ENCODE measurements around the gene TMEM175. TPM values are rescaled to one million over a fixed set of nuclear protein-coding genes. Genes with fewer than 3 reads are reported as not detected.

TMEM175 gene
- total and polyA plus RNA-seq, 2 of the 13 experiments (the other 11 are each of a cell fraction or from before 2014, with no cell fraction given), result 5.1 to 9.9 TPM

DNA sequence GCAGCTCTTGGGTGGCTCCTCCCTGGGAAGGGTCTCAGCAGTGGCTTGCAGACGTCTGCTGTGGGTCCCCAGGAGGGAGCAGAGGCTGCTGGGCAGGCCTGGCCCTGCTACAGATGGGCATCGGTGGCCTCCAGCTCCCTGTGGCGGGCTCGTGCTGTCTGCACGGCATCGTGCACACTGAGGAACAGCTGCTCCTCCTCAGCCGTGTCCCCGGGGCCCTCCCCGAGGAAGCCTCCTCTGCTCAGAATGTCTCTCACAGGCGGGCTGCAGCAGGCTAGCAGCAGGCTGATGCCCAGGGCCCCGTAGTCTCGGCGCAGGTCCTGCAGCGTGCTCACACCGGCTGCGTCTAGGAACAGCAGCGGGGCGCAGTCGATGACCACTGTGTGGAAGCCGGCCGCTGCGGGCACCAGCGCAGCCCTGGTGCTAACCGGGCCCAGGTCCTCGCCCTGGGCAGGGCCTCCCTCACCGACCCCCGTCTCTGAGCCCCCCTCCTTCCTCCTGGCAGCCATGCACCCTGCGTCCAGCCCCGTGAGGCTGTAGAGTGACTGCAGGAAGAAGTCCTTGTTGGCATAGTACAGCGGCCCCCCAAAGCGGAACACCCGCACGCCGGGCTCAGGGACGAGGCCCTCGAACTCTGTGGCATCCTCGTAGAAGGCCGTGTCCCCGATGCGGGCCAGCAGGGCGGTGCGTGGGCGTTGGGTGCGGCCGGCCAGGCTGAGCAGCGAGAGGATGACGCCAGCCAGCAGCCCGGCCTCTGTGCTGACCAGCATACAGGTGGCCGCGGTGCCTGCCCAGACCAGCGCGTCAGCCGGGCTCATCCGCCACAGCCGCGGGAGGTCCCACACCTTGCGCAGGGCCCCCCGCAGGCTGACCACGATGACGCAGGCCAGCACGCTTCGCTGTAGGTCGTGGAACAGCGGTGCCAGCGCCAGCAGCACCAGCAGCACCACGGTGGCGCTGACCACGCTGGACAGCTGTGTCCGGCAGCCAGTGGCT lies 56.8 kb downstream of the TMEM175 start:
- Histone ChIP-seq H3K4me2 (ENCODE audit: low read depth, low read length) (no peak overlapping the region), H3K9me3 (ENCODE audit: low read length) (no peaks in the 10 kb centered on the region), H3K9ac (ENCODE audit: insufficient read depth, low read depth, low read length) (no peak overlapping the region), H4K20me1 (ENCODE audit: insufficient read depth, low read length) (no peaks in the 10 kb centered on the region), H3K27ac (ENCODE audit: extremely low read length, insufficient read depth, low read length) (peak overlapping the region; percentile 5), H3K27me3 (ENCODE audit: control insufficient read depth in 1 of 2, insufficient read depth in 2 of 2, low read length in 2 of 2) (no peaks in the 10 kb centered on the region; a peak in 1 of 5 replicates), H3K36me3 (replicated peaks in 1 of 2; ENCODE audit: control insufficient read depth in 1 of 2, insufficient read depth in 2 of 2, low read length in 2 of 2) (peaks cover 9 to 15% of the 10 kb centered on the region in 2 experiments; a peak in 4 of 5 replicates), H2AFZ (ENCODE audit: low read length) (no peak overlapping the region), H3K4me3 (replicated peaks in 1 of 3; ENCODE audit: insufficient read depth in 1 of 3, low read depth in 2 of 3, low read length in 3 of 3) (no peak overlapping the region), H3K4me1 (ENCODE audit: insufficient read depth, low read length) (peaks cover 53% of the 10 kb centered on the region), H3K79me2 (ENCODE audit: insufficient read depth, low read length) (peaks cover 16% of the 10 kb centered on the region)
- 94% methylated on average over 22 of the region's 69 CpGs for WGBS (ENCODE audit: low lambda C conversion rate)
- intact Hi-C loops (cut with micrococcal nuclease; ENCODE audit: unreplicated experiment), result no loop called here
- ATAC-seq, result no peak
- POLR2A ChIA-PET, result no interaction called here
- DNase-seq (ENCODE audit: low spot score), result no peak
- FAIRE-seq, result no peak
- CTCF ChIA-PET (ENCODE audit: low intra/inter-chr PET ratio, low total read pairs), result no interaction called here
- in situ Hi-C loops (cut with HindIII; ENCODE audit: extremely low pct_ligation_motif_present, low pct_unique_long_range_greater_than_20kb), result loop anchor here (5.0 to 10.0 kb wide), 2 partner anchors 57 to 174 kb away; partner anchors contain the start of genes GAK and TMEM175
- no TSS peak for BruUV-seq (replicated peaks)
- TF ChIP-seq ZSCAN20 (CRISPR knock-in tag; IDR thresholded peaks at IDR 0.05; ENCODE audit: borderline replicate concordance) (no peak), RBM39 (IDR thresholded peaks at IDR 0.05; ENCODE audit: low read depth, low read length, poor library complexity, severe bottlenecking) (peak; percentile 31), ZNF891 (CRISPR knock-in tag; IDR thresholded peaks at IDR 0.05) (no peak), RBFOX2 (IDR thresholded peaks at IDR 0.05; ENCODE audit: low read depth, low read length) (peak; percentile 69), ZNF274 (CRISPR knock-in tag; IDR thresholded peaks at IDR 0.05) (no peak), AGO2 (optimal IDR thresholded peaks at IDR 0.05; ENCODE audit: low read depth, low read length) (peak; percentile 16)
- TF ChIP-seq, protein P1, sequence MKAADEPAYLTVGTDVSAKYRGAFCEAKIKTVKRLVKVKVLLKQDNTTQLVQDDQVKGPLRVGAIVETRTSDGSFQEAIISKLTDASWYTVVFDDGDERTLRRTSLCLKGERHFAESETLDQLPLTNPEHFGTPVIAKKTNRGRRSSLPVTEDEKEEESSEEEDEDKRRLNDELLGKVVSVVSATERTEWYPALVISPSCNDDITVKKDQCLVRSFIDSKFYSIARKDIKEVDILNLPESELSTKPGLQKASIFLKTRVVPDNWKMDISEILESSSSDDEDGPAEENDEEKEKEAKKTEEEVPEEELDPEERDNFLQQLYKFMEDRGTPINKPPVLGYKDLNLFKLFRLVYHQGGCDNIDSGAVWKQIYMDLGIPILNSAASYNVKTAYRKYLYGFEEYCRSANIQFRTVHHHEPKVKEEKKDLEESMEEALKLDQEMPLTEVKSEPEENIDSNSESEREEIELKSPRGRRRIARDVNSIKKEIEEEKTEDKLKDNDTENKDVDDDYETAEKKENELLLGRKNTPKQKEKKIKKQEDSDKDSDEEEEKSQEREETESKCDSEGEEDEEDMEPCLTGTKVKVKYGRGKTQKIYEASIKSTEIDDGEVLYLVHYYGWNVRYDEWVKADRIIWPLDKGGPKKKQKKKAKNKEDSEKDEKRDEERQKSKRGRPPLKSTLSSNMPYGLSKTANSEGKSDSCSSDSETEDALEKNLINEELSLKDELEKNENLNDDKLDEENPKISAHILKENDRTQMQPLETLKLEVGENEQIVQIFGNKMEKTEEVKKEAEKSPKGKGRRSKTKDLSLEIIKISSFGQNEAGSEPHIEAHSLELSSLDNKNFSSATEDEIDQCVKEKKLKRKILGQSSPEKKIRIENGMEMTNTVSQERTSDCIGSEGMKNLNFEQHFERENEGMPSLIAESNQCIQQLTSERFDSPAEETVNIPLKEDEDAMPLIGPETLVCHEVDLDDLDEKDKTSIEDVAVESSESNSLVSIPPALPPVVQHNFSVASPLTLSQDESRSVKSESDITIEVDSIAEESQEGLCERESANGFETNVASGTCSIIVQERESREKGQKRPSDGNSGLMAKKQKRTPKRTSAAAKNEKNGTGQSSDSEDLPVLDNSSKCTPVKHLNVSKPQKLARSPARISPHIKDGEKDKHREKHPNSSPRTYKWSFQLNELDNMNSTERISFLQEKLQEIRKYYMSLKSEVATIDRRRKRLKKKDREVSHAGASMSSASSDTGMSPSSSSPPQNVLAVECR (CRISPR knock-in tag; IDR thresholded peaks at IDR 0.05; ENCODE audit: borderline replicate concordance), result no peak
- TF ChIP-seq, protein P2, sequence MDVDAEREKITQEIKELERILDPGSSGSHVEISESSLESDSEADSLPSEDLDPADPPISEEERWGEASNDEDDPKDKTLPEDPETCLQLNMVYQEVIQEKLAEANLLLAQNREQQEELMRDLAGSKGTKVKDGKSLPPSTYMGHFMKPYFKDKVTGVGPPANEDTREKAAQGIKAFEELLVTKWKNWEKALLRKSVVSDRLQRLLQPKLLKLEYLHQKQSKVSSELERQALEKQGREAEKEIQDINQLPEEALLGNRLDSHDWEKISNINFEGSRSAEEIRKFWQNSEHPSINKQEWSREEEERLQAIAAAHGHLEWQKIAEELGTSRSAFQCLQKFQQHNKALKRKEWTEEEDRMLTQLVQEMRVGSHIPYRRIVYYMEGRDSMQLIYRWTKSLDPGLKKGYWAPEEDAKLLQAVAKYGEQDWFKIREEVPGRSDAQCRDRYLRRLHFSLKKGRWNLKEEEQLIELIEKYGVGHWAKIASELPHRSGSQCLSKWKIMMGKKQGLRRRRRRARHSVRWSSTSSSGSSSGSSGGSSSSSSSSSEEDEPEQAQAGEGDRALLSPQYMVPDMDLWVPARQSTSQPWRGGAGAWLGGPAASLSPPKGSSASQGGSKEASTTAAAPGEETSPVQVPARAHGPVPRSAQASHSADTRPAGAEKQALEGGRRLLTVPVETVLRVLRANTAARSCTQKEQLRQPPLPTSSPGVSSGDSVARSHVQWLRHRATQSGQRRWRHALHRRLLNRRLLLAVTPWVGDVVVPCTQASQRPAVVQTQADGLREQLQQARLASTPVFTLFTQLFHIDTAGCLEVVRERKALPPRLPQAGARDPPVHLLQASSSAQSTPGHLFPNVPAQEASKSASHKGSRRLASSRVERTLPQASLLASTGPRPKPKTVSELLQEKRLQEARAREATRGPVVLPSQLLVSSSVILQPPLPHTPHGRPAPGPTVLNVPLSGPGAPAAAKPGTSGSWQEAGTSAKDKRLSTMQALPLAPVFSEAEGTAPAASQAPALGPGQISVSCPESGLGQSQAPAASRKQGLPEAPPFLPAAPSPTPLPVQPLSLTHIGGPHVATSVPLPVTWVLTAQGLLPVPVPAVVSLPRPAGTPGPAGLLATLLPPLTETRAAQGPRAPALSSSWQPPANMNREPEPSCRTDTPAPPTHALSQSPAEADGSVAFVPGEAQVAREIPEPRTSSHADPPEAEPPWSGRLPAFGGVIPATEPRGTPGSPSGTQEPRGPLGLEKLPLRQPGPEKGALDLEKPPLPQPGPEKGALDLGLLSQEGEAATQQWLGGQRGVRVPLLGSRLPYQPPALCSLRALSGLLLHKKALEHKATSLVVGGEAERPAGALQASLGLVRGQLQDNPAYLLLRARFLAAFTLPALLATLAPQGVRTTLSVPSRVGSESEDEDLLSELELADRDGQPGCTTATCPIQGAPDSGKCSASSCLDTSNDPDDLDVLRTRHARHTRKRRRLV (CRISPR knock-in tag; IDR thresholded peaks at IDR 0.05), result no peak
- TF ChIP-seq, protein P3, sequence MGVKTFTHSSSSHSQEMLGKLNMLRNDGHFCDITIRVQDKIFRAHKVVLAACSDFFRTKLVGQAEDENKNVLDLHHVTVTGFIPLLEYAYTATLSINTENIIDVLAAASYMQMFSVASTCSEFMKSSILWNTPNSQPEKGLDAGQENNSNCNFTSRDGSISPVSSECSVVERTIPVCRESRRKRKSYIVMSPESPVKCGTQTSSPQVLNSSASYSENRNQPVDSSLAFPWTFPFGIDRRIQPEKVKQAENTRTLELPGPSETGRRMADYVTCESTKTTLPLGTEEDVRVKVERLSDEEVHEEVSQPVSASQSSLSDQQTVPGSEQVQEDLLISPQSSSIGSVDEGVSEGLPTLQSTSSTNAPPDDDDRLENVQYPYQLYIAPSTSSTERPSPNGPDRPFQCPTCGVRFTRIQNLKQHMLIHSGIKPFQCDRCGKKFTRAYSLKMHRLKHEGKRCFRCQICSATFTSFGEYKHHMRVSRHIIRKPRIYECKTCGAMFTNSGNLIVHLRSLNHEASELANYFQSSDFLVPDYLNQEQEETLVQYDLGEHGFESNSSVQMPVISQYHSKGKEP (CRISPR knock-in tag; IDR thresholded peaks at IDR 0.05), result no peak

Measured in HepG2 (cell line).